GM21529 (cell line): Measurements from ENCODE around the gene ABCA3.

Source experiments
- ATAC-seq: cut with Tn5 transposase; IDR thresholded peaks from one replicate; pipeline ENCODE4 v1.9.1; 2021; ENCODE audit not compliant: unreplicated experiment

Gene ABCA3

DNA sequence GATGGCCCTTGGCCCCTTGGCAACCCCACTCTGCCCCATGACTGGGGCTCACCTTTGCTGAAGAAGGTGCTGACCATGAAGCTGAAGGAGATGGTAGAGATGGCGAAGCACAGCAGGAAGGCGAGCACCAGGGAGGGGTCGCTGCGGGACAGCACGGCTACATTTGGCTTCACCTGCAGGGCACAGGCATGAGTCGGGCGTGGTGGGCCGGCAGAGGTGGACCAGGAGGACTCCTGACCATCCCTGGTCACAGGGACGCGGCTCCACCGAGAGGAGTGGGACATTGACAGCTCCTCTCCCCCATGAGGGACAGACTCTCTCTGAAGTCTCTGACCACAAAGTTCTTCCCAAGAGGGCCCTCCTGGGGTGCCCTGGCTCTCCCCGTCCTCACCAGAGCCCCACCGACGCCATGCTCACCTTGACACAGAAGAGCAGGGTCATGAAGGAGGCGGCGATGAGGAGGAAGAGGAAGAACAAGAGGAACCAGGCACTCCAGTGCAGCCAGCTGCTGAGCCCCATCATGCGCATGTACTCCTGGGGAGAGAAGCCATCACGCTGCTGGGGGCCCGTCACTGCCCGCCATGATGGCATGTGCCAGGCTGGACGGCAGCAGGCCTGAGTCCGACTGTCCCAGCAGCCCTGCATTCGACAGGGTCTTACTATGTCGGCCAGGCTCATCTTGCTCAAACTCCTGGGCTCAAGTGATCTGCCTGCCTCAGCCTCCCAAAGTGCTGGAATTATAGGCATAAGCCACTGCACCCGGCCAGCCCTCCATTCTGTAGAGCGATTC is 23.1 kb downstream of the ABCA3 start:
- no peak for ATAC-seq

GRCh38 chr16:2308089-2308962 is 32.2 kb downstream of the ABCA3 start:
- no peak for ATAC-seq

GRCh38 chr16:2299915-2300192 is 40.7 kb downstream of the ABCA3 start:
- no peak for ATAC-seq

- no peak for ATAC-seq
These were observed 41.2 kb downstream of the ABCA3 start for GRCh38 chr16:2299121-2299914.

DNA sequence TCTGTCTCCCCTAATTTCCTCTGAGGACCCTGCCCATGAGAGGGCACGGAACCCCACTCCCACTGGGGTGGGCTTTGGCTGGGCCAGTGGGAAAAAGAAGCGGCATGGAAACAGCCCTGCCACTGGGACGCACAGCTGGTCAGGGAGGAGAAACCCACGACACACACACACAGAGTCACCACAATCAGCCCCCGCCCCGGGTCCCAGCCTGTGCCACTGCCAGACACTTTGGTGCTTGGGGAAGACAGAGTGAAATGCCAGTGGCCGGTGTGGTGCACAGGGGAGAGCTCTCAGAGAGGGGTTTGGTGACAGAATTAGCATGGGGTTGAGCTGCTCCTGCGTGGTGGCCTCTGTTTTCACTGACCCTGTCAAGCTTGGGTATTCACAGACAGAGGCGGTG is 41.9 kb downstream of the ABCA3 start:
- ATAC-seq = no peak

DNA sequence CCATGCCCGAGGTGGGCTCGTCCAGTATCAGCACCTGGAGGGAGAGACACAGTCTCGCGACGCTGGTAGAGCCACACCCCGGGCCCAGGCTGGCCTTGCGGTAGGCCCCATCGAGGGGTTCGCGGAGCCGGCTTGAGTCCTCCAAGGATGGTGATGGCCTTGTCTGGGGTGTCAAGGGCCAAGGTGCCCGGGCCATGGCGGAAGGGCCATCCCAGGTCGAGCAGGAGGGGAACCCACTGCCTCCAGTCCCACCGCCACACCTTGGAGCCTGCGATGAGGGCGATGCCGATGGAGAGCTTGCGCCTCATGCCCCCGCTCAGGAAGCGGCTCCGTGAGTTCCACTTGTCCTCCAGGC is 43.0 kb downstream of the ABCA3 start:
- ATAC-seq = no peak

- no peak for ATAC-seq
These were observed 43.6 kb downstream of the ABCA3 start for GRCh38 chr16:2296661-2297505.

- ATAC-seq = peak; percentile 71
These were observed 45.3 kb downstream of the ABCA3 start for GRCh38 chr16:2295056-2295798.

GRCh38 chr16:2292221-2292620 is 48.3 kb downstream of the ABCA3 start:
- ATAC-seq = no peak

DNA sequence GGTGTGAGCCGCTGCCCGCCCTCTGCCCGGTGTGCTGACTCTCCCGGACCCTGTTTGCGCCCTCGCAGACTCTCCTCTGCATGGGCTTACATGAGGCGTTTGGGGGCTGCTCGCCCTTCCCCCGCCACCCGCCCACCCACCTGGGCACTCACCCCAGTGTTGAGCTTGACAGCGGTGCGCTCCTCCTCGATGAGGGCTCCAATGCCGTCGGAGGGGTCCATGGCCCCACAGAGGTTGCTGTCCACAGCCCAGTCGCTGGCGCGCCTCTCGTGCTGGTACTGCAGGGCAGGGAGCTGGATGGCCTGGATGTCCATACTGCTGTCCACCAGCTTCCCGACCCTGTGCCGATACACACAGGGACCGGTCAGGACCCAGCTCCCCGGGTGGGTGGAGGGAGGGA is 51.2 kb downstream of the ABCA3 start:
- no peak for ATAC-seq

DNA sequence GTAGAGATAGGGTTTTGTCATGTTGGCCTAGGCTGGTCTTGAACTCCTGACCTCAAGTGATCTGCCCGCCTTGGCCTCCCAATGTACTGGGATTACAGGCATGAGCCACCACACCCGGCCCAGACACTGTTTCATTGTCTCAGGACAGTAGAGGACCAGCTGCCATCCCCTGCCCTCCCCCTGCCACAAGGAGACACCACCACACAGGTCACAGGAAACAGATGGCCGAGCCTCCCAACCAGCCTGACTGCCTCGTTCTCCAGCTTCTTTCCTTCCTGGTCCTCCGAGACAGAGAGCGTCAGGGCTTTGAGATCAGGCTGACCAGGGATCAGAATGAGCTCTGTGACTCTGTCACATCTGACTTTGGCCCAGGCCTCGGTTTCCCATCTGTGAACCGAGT is 51.8 kb downstream of the ABCA3 start:
- no peak for ATAC-seq

- no peak for ATAC-seq
These were observed 52.5 kb downstream of the ABCA3 start for GRCh38 chr16:2287916-2288547.

DNA sequence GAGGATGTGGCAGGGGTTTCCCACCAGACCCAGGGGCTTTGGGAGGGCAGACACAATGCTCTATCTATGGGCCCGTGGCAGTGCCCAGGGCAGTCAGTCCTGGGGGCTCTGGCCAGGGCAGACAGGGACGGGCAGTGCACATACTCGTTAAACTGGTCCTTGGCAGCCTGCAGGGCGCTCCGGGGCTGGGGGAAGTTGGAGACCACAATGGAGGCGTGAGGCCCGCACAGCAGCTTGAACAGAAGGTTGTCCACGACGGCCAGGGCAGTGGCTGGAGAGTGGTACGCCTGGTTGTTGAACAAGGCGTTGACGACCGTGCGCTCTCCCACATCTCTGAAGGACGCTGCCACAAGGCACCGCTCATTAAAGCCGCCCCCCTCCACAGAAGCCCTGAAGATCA is 54.0 kb downstream of the ABCA3 start:
- ATAC-seq = no peak

GRCh38 chr16:2285731-2286191 is 54.8 kb downstream of the ABCA3 start:
- no peak for ATAC-seq

DNA sequence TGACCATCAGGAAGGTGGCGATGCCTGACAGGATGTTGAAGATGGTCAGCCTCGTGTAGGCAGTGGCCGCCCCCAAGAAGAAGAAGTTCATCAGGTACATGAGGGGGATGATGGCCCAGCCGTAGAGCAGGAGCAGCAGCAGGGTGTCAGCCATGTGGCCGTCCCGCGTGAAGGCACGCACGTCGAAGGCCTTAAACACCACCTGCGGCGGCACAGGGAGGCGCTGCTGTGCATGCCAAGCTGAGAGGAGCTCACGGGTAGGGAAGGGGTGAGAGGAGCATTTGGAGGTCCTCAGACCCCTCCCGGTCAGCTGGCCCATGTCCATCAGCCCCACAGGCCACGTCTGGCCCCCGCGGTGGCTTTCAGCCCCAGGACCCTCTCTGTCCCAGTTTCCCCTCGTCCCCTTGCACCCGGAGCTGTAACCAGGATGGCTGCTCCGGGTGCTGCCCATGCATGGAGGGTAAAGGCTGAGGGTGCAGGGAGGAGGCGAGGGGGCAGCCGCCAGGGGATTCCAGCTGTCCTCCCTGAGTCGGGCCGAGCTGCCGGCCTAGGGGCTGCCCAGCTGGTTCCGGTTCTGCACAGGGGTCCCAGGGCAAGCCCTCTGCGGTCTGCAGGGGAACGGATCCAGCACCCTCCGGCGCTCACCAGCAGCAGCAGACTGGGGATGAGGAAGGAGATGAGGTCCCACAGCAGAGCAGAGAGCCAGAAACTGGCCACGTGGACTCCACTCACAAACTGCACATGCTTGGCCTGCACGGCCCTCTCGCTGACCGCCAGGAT is 55.5 kb downstream of the ABCA3 start:
- ATAC-seq = no peak

GRCh38 chr16:2284001-2284770 is 56.3 kb downstream of the ABCA3 start:
- ATAC-seq = no peak

DNA sequence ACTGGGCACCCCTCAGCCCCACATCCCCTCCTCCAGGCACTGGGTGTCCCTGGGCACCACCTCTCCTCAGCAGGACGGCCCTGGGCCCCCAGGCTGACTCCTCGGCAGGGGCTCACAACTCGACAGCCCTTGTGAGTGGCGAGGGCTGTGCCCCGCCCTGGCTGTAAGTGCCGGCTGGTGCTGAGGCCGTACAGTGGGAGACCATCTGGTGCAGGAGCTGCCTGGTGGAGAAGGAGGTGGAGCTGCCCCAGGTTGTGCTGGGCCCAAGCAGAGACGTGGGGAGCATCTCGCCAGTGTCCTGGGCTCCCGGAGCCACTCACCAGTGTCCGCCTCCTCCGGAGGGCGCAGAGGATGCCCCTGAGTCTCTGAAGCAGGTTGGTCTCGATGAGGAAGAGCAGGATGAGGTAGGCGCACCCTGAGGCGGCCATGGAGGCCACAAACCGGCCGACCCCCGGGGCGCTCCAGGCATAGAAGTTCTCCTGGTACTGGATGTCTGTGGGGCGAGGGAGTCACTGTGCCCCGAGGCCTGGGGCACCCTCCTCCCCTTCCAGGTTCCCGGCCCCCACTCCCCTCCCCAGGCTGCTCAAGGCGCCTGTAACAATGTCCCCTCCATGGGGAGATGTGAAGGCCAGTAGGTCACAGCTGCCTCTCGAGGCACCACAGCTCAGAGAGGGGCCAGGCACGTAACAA is 57.5 kb downstream of the ABCA3 start:
- no peak for ATAC-seq
